Astrocyte (in vitro differentiated cells and primary cell): ENCODE results near the gene LSP1. TPM values are rescaled to one million over a fixed set of nuclear protein-coding genes. Genes with fewer than 3 reads are reported as not detected.

ENCODE experiments used
- DNase-seq: peaks from one replicate; pipeline ENCODE4 v3.0.0-alpha.2; 2010; ENCODE audit warnings: low read depth
- FAIRE-seq: peaks from 2 replicates; lab custom pipeline; 2011; peaks lifted over from hg19 to GRCh38; lab: Jason Lieb, UNC
- H2AFZ ChIP-seq: 2 replicates; pipeline ENCODE4 v1.6.0; 2012; ENCODE audit warnings: low read depth, low read length, inconsistent platforms
- H3K27ac ChIP-seq: 2 replicates; pipeline ENCODE4 v1.5.1; 2011; ENCODE audit warnings: low read depth, low read length, inconsistent platforms
- H3K27me3 ChIP-seq: 2 replicates; pipeline ENCODE4 v1.6.0; 2011; ENCODE audit warnings: low read length, inconsistent platforms; ENCODE audit not compliant: insufficient read depth
- H3K36me3 ChIP-seq: 2 replicates; pipeline ENCODE4 v1.5.1; 2011; ENCODE audit warnings: low read length, inconsistent platforms; ENCODE audit not compliant: insufficient read depth
- H3K4me1 ChIP-seq: 2 replicates; pipeline ENCODE4 v1.5.1; 2011; ENCODE audit warnings: low read length, inconsistent platforms; ENCODE audit not compliant: insufficient read depth
- H3K4me2 ChIP-seq: 2 replicates; pipeline ENCODE4 v1.6.0; 2012; ENCODE audit warnings: low read length, inconsistent platforms
- H3K4me3 ChIP-seq: 2 replicates; pipeline ENCODE4 v1.5.1; 2011; ENCODE audit warnings: low read depth, mild to moderate bottlenecking, low read length, inconsistent platforms; ENCODE audit not compliant: insufficient read depth
- H3K79me2 ChIP-seq: 2 replicates; pipeline ENCODE4 v1.6.0; 2012; ENCODE audit warnings: mild to moderate bottlenecking, low read length, inconsistent platforms; ENCODE audit not compliant: insufficient read depth
- H3K9ac ChIP-seq: 2 replicates; pipeline ENCODE4 v1.6.0; 2012; ENCODE audit warnings: mild to moderate bottlenecking, low read length, inconsistent platforms
- H3K9me3 ChIP-seq: 2 replicates; pipeline ENCODE4 v1.5.1; 2012; ENCODE audit warnings: low read depth, mild to moderate bottlenecking, low read length, inconsistent platforms; ENCODE audit not compliant: insufficient read depth
- H4K20me1 ChIP-seq: 2 replicates; pipeline ENCODE4 v1.6.0; 2012; ENCODE audit warnings: low read length, inconsistent platforms; ENCODE audit not compliant: insufficient read depth
- H3K27ac Mint-ChIP-seq: one replicate; pipeline ENCODE4 v1.8.0; 2021; ENCODE audit warnings: mild to moderate bottlenecking, mixed read lengths; ENCODE audit not compliant: unreplicated experiment
- H3K27me3 Mint-ChIP-seq: one replicate; pipeline ENCODE4 v1.8.0; 2021; ENCODE audit warnings: low read depth, mixed read lengths; ENCODE audit not compliant: unreplicated experiment
- H3K36me3 Mint-ChIP-seq: one replicate; pipeline ENCODE4 v1.8.0; 2021; ENCODE audit warnings: low read depth, mixed read lengths; ENCODE audit not compliant: unreplicated experiment
- H3K4me1 Mint-ChIP-seq: one replicate; pipeline ENCODE4 v1.8.0; 2021; ENCODE audit warnings: low read depth, mixed read lengths; ENCODE audit not compliant: unreplicated experiment
- H3K4me3 Mint-ChIP-seq: one replicate; pipeline ENCODE4 v1.8.0; 2021; ENCODE audit warnings: mild to moderate bottlenecking, moderate library complexity, mixed read lengths; ENCODE audit not compliant: unreplicated experiment
- H3K9me3 Mint-ChIP-seq: one replicate; pipeline ENCODE4 v1.8.0; 2021; ENCODE audit warnings: mild to moderate bottlenecking, mixed read lengths; ENCODE audit not compliant: unreplicated experiment
- EZH2 ChIP-seq: IDR thresholded peaks from 2 replicates; pipeline ENCODE4 v1.6.1; 2012; ENCODE audit warnings: mild to moderate bottlenecking, low read length, inconsistent platforms; ENCODE audit not compliant: insufficient read depth
- total RNA-seq: library from RNA; stranded (reverse); gene quantifications from 2 replicates; pipeline ENCODE4 v1.2.1, GENCODE V29; 2021
- TF ChIP-seq, protein P1 (sequence below): IDR thresholded peaks from 2 replicates; pipeline ENCODE4 v1.5.1; 2011; ENCODE audit warnings: low read depth, mild to moderate bottlenecking, inconsistent platforms, low read length, moderate library complexity; ENCODE audit not compliant: insufficient read depth

LSP1 gene
- total RNA-seq, 1 donor from 2014 or later = 1.3 TPM

DNA sequence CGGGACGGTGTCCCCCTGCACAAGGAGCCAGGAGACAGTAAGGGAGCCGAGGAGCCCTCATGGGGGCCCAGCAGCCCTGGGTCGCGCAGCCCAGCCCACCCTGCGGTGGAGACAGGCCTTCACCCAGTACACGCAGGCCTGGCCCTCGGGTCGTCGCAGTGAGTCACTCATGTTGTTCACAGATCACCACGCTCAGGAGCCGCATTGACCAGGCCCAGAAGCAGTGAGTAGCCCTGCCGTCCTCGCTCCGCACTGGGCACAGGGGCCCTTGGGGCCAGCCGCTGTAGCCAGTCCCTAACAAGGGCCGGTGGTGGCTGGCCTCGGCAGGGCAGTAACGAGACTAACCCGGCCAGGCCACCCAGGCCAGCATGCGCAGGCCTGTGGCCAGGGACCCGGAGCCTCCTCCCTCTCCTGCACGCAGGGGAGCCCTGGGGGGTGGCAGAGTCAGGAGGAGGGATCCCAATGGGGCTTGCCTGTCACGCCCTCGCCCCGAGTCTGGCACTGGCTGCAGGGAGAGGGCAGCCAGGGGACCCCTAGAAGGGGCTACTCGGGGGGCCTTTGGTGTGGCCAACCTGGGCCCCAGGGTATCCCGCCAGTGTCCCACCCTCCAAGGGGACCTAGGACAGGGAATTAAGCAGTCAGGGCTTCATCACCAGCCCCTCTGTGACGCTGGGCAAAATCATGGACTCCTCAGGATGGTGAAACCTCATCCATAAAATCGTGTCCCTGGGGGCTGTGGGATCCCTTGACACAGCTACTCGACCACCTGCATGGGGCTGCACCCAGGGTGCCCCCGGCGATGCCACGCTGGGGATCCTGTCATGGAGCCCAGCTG is 84.1 kb downstream of the LSP1 start:
- H2AFZ ChIP-seq = no peak overlapping the region
- H3K9me3 Mint-ChIP-seq = peaks cover 4% of the 10 kb centered on the region
- H3K27me3 Mint-ChIP-seq = peaks cover 16% of the 10 kb centered on the region
- TF ChIP-seq, protein P1, sequence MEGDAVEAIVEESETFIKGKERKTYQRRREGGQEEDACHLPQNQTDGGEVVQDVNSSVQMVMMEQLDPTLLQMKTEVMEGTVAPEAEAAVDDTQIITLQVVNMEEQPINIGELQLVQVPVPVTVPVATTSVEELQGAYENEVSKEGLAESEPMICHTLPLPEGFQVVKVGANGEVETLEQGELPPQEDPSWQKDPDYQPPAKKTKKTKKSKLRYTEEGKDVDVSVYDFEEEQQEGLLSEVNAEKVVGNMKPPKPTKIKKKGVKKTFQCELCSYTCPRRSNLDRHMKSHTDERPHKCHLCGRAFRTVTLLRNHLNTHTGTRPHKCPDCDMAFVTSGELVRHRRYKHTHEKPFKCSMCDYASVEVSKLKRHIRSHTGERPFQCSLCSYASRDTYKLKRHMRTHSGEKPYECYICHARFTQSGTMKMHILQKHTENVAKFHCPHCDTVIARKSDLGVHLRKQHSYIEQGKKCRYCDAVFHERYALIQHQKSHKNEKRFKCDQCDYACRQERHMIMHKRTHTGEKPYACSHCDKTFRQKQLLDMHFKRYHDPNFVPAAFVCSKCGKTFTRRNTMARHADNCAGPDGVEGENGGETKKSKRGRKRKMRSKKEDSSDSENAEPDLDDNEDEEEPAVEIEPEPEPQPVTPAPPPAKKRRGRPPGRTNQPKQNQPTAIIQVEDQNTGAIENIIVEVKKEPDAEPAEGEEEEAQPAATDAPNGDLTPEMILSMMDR = no peak
- TF ChIP-seq EZH2 = no peak
- H3K27me3 ChIP-seq = no peaks in the 10 kb centered on the region
- no peaks in the 10 kb centered on the region for H3K9me3 ChIP-seq
- no peak overlapping the region for H3K9ac ChIP-seq
- H3K4me3 ChIP-seq = no peak overlapping the region
- FAIRE-seq (no peak), DNase-seq (no peak)
- H4K20me1 ChIP-seq = no peaks in the 10 kb centered on the region
- no peaks in the 10 kb centered on the region for H3K36me3 ChIP-seq
- H3K4me3 Mint-ChIP-seq = no peak overlapping the region
- no peak overlapping the region for H3K27ac Mint-ChIP-seq
- no peak overlapping the region for H3K27ac ChIP-seq
- H3K79me2 ChIP-seq = no peaks in the 10 kb centered on the region
- H3K4me1 Mint-ChIP-seq = peaks cover 3% of the 10 kb centered on the region
- H3K36me3 Mint-ChIP-seq = no peaks in the 10 kb centered on the region
- no peaks in the 10 kb centered on the region for H3K4me1 ChIP-seq
- H3K4me2 ChIP-seq = no peak overlapping the region

DNA sequence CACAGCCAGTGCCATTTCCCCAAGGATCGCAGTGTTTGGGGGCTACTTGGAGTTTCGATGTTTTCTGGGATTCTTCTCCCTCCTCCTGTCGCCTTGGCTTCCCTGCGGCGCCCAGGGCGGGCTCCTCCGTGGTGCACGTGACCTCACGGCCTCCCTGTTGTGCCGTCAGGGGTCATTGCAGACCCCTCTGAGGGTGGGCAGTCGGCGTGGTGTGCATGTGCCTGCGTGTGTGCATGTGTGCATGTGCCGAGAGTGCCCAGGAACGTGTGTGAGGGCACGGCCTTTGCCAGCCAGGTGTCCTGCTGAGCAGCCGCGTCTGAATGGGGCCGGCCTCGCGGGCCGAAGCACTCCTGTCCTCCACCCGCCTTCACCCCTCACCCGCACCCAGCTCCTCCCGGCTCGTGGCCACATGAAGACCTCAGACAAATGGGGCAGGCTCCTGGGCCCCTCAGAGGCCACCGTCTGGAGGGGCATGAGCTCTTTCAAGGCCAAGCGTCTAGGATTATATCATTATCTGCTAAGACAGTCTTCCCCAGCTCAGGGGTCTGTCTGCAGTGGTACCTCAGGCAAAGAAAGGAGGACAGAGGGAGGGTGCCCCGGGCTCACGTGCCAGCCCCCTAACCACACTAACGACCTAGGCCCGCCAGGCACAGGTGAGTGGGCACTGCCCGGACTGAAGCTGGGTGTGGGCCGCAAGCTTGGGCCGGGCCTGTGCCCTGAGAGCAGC is 84.9 kb downstream of the LSP1 start:
- peaks cover 16% of the 10 kb centered on the region for H3K27me3 Mint-ChIP-seq
- Histone ChIP-seq H4K20me1 (no peaks in the 10 kb centered on the region), H3K27ac (no peak overlapping the region), H3K4me2 (no peak overlapping the region), H3K36me3 (no peaks in the 10 kb centered on the region), H3K4me1 (no peaks in the 10 kb centered on the region), H3K9ac (no peak overlapping the region), H3K27me3 (no peaks in the 10 kb centered on the region), H3K79me2 (no peaks in the 10 kb centered on the region), H3K9me3 (no peaks in the 10 kb centered on the region), H3K4me3 (no peak overlapping the region), H2AFZ (no peak overlapping the region)
- DNase-seq = no peak
- no peaks in the 10 kb centered on the region for H3K36me3 Mint-ChIP-seq
- no peak overlapping the region for H3K4me3 Mint-ChIP-seq
- H3K27ac Mint-ChIP-seq = no peak overlapping the region
- peaks cover 4% of the 10 kb centered on the region for H3K9me3 Mint-ChIP-seq
- peaks cover 3% of the 10 kb centered on the region for H3K4me1 Mint-ChIP-seq
- FAIRE-seq = no peak
- no peak for TF ChIP-seq EZH2
- TF ChIP-seq, protein P1 = no peak
